Esophagus squamous epithelium (tissue), 4 donors: ENCODE results near the gene METTL24.

Source experiments
- CTCF ChIP-seq, 6 experiments: fragments of 450-650 bp in 4 of 6; fragments of 200-600 bp in 2 of 6; sonication (generic) in 2 of 6; IDR thresholded peaks; one replicate each; pipeline ENCODE4 v1.5.1; 2016 to 2019; ENCODE audit warnings: antibody characterized with exemption in 6 of 6, mild to moderate bottlenecking in 4 of 6, moderate library complexity in 4 of 6
- POLR2A ChIP-seq, 4 donors: fragments of 450-650 bp; IDR thresholded peaks; one replicate each; pipeline ENCODE4 v1.6.1; 2017; ENCODE audit warnings: antibody characterized with exemption in 4 of 4, mild to moderate bottlenecking in 4 of 4, moderate library complexity in 3 of 4

GRCh38 chr6:110355727-110356126 lies 2.4 kb downstream of the METTL24 start:
- TF ChIP-seq CTCF (IDR thresholded peaks at IDR 0.05), result no peak
- no peak for TF ChIP-seq POLR2A (IDR thresholded peaks at IDR 0.05)
